ENCODE results near the gene GOLM1.
"Not testable (repeated sequence)": the region's sequence is repeated elsewhere in the genome, so short reads cannot be mapped to it uniquely, and the experiment has no call there.

The GOLM1 gene

DNA sequence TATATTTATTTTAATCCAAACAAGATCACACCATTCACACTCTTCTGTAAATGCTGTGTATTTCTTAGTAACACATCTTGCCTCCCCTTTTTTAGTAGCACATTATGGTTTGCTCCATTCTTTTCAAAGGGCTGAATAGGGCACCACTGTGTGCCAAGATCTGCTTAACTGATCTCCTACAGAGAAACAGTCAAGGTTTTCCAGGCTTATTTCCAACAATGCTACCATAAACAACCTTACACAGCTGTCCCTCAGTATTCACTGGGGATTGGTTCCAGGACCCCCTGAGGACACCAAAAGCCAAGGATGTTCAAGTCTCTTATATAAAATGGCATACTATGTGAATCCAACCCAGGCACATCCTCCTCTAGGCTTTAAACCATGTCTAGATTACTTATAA lies 16.5 kb downstream of the GOLM1 start:
- DNase-seq, result no peak

- DNase-seq, result no peak
Observed at GRCh38 chr9:86079865-86080469, 19.4 kb downstream of the GOLM1 start.

- DNase-seq, result no peak
Observed at GRCh38 chr9:86079421-86079831, 19.9 kb downstream of the GOLM1 start.

DNA sequence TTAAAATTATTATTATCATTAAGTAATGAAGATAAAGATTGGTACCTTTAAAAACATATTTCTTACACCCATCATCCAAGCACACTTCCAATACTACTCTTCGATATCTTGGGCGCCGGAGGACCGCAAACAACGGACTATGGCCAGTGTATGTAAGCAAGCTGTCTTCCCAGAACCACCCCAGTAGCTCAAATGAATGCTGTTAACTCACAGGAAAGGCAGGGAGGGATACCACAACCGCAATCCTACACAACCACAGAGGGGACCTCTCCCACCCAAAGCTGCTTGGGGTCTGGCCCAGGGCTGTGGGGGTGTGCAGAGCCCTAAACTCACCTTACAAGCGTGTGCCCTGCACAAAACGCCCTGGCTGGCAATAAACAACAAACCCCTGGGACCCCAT lies 20.6 kb downstream of the GOLM1 start:
- DNase-seq, result no peak

GRCh38 chr9:86077276-86077675 lies 22.1 kb downstream of the GOLM1 start:
- DNase-seq, result no peak

DNA sequence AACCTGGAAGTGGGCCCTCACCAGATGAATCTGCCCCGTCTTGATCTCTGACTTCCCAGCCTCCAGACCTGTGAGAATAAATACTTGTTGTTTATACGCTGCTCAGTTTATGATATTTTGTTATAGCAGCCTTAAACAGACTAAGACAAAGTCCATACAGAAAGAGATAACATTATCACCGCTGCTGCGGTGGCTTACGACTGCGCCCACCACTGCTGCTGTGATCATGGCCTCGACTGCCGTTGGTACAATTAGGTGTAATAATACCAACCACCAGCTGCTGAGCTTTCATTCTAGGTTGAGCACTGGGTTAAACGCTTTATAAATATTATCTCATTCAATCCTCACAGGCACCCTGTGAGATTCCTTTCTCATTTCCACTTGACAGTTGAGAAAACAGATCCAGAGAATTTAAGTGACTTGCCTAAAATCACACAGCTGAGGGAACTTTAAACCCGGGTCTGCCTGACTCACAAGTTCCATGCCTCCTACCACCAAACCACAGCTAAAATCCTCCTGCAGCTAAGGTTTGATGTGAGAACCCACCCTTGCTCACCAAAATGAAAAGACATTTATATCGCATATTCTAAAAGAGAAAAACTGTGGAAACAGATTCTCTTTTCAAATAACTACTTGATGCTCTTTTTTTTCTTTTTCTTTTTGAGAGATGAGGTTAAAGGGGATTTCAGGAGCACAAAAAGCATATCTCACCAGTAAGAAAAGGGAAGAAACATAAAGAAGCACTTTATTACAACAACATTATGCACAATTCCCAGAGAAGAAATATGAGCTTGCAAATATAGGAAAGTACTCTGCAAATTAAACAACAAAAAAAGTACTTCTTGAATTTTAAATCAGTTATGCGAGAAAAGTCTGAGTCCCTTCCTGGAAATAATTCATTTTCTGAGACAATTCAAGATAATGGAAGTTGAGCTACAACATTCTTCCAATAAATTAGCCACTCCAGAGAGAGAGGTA lies 23.9 kb downstream of the GOLM1 start:
- no peak for DNase-seq

- no peak for DNase-seq
Observed at GRCh38 chr9:86073839-86074238, 25.5 kb downstream of the GOLM1 start.

DNA sequence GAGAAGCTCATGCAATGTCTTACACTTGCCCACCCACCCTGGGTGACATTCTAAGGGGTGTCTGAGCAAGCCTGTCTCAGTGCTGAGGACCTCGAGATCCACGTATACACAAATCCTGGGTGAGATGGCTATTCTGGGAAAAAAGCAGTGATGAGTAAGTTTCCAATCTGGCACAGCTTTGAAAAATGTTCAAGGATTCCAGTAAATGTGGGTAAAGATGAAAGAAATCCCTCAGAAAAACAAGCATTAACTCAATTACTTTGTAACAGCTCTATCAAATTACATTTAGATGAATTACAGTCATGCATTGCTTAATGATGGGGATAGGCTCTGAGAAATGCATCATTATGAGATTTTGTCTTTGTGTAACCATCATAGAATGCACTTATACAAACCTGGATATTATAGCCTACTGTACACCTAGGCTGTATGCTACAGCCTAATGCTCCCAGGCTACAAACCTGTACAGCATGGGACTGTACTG lies 26.9 kb downstream of the GOLM1 start:
- DNase-seq, result no peak

- DNase-seq, result no peak
Observed at GRCh38 chr9:86069206-86069869, 30.0 kb downstream of the GOLM1 start.

DNA sequence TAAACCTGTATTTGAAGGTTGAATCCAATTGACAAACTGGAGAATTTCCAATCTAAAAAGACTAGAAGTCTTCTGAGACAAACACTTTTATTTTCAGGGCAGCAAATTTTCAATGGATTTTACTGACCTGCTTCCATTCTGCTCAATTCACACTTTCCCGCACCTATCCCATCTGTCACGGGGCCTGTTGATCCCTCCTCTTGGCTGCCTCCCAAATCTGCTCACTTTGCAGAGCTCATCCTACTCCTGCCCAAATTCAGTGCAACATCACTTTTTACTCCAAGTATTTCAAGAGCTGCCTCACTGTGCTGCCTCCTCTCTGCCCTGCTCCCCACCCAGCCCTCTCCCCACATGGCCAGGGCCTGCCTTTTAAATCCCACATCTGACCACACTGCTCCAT lies 35.1 kb downstream of the GOLM1 start:
- DNase-seq, result peak; percentile 83

- DNase-seq, result no peak
Observed at GRCh38 chr9:86062845-86063693, 36.3 kb downstream of the GOLM1 start.

DNA sequence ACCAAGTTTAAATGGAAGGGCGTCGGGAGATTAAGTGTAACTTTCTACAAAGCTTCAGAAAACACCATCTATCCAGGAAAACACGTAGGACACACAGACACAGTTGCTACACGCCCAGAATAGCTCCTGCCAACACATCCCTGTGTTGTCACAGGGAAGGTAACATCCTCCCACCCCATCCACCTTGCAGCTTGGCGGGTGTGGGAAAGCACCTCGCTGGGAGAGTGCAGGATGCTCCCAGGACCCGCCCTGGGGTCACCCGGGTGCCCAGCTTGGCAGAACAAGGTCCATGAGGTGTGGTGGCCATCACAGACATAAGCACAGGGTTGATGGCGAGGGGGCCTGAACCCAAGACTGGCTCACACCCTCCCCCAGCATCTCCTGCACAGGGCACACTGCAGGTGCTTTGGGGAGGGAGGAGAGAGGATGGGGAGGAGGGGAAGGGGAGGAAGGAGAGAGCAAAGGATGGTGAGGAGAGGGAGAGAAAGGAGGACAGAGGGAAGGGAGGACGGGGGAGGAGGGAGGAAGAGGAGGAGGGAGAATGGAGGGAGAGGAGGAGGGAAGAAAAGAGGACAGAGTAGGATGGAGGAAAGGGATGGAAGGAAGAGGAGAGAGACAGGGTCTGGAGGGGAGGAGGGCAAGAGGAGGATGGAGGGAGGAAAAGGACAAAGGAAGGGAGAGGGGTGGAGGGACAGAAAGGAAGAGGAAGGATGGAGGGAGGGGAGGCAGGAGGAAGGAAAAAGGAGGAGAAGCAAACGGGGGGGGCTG lies 37.2 kb downstream of the GOLM1 start:
- DNase-seq, result no peak

GRCh38 chr9:86057491-86057890 lies 41.9 kb downstream of the GOLM1 start:
- DNase-seq, result no peak

DNA sequence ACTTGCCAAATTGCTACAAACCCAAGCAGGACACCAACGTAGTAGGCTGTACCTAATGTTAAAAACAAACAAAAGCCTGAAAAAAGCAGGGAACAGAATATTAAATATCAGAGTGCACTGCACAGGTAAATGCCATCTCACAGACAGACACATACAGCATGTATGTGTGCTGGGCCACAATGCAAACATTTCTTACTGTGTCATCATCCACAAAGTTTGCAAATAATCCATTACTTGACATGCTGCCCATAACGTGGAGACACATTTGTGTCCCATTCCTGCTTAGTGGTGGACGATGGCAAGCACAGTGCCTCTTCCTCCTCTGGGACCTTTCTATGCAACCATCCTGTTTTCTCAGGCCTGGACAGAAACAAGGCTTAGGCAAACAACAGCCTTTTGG lies 44.7 kb downstream of the GOLM1 start:
- no peak for DNase-seq

GRCh38 chr9:86052556-86053468 lies 46.5 kb downstream of the GOLM1 start:
- no peak for DNase-seq

GRCh38 chr9:86048018-86048742 lies 51.2 kb downstream of the GOLM1 start:
- not testable (repeated sequence) for DNase-seq

- no peak for DNase-seq
Observed at GRCh38 chr9:86047361-86047760, 52.0 kb downstream of the GOLM1 start.

DNA sequence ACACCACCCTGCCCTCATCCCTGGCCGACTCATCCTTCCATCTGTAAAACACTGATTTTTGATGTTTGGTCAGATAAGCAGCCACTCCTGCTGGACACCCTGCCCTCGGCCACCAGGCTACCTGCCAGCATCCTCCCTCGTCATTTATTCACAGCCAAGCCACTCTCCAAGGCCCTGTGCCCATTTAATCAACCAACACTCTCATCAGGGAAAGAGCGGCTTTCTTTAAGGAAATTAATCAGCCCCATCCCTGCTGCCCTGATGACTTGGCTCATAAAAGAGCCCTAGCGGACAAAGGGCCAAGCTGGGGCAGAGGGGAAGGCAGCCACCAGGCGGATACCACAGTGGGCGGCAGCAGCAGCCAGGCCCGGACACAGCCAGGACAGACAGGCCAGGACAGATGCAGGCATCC lies 52.4 kb downstream of the GOLM1 start:
- DNase-seq, result no peak

DNA sequence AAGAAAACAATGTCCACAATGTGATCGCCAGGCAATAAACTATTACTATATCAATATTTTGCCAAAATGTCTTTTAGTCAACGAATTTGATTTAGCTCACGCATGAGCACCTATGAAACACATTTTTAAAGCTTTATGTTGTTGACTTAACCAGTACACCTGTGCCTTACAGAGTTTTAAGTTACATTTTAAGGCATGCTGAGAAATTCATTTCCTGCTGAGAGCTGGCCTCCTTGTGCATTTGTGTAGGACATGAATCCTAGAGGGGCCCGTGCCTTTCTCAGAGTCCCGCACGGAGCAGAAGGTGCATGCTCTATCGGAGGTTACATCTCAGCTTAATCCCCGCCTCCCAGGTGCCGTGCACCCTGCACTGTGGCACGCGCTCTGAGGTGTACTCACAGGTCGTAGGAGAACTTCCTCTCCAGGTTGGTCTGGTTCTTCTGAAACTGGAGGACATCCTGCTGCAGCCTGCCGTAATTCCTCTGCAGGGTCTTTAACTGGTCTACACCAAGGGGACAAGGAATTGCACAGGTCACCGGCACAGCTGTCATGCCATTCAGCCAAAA lies 53.2 kb downstream of the GOLM1 start:
- no peak for DNase-seq

- no peak for DNase-seq
Observed at GRCh38 chr9:86045654-86046053, 53.7 kb downstream of the GOLM1 start.
